SK-N-SH (cell line): Measurements from ENCODE around the gene PRR12. TPM values are rescaled to one million over a fixed set of nuclear protein-coding genes. Genes with fewer than 3 reads are reported as not detected.

Experiments used
- CTCF ChIA-PET: fragments of 300-600, 350-600 bp; formaldehyde crosslinking; extraction: SDS; loops from one replicate; lab custom pipeline; 2021; lab: Yijun Ruan, JAX
- POLR2A ChIA-PET: fragments of 350-600 bp; sonication (Branson Sonifier 250); formaldehyde crosslinking; extraction: SDS; loops from one replicate; lab custom pipeline; 2020; ENCODE audit warnings: antibody characterized with exemption, inconsistent platforms; lab: Yijun Ruan, JAX
- DNase-seq: peaks from one replicate; pipeline ENCODE4 v3.0.0; 2012
- H2AFZ ChIP-seq: fragments of 200-600 bp; sonication (generic); 2 replicates; pipeline ENCODE4 v1.8.1; 2016; ENCODE audit warnings: antibody characterized with exemption, mild to moderate bottlenecking, low read depth
- H3F3A ChIP-seq: fragments of 200-600 bp; sonication (generic); replicated peaks from 2 replicates; pipeline ENCODE3; 2016; ENCODE audit warnings: antibody characterized with exemption, mild to moderate bottlenecking; ENCODE audit not compliant: insufficient read depth
- H3K27ac ChIP-seq, 2 experiments: fragments of 200-500 bp in 1 of 2; fragments of 200-600 bp in 1 of 2; sonication (Bioruptor generic) in 1 of 2; sonication (generic), shearing (Covaris generic) in 1 of 2; 2 replicates each; pipeline versions ENCODE4 v1.5.1 to v1.6.1; 2014 to 2016; ENCODE audit warnings: low read depth in 2 of 2, inconsistent platforms in 1 of 2, low read length in 1 of 2, mild to moderate bottlenecking in 1 of 2, mixed read lengths in 1 of 2
- H3K27me3 ChIP-seq: fragments of 200-600 bp; sonication (generic), shearing (Covaris generic); 2 replicates; pipeline ENCODE4 v1.6.1; 2016; ENCODE audit warnings: mixed run types; ENCODE audit not compliant: insufficient read depth
- H3K36me3 ChIP-seq, 2 experiments: fragments of 200-500 bp in 1 of 2; fragments of 200-600 bp in 1 of 2; sonication (Bioruptor generic) in 1 of 2; sonication (generic) in 1 of 2; replicated peaks in 1 of 2; 2 replicates each; pipeline versions ENCODE3 to v1.5.1; 2014 to 2016; ENCODE audit warnings: low read length in 1 of 2, mild to moderate bottlenecking in 1 of 2; ENCODE audit not compliant: insufficient read depth in 2 of 2, control insufficient read depth in 1 of 2
- H3K4me1 ChIP-seq, 2 experiments: fragments of 200-500 bp in 1 of 2; fragments of 200-600 bp in 1 of 2; sonication (Bioruptor generic) in 1 of 2; sonication (generic), shearing (Covaris generic) in 1 of 2; 2 replicates each; pipeline versions ENCODE4 v1.5.1 to v1.6.1; 2014 to 2016; ENCODE audit warnings: low read depth in 1 of 2, low read length in 1 of 2, mixed run types in 1 of 2; ENCODE audit not compliant: insufficient read depth in 2 of 2, control insufficient read depth in 1 of 2
- H3K4me2 ChIP-seq: fragments of 200-600 bp; sonication (generic), shearing (Covaris generic); 2 replicates; pipeline ENCODE4 v1.6.1; 2017; ENCODE audit warnings: mixed run types
- H3K4me3 ChIP-seq, 2 experiments: fragments of 200-500 bp in 1 of 2; fragments of 200-600 bp in 1 of 2; sonication (Bioruptor generic) in 1 of 2; sonication (generic), shearing (Covaris generic) in 1 of 2; 2 replicates each; pipeline versions ENCODE4 v1.5.1 to v1.8.1; 2014 to 2016; ENCODE audit warnings: low read depth in 2 of 2, inconsistent platforms in 1 of 2, low read length in 1 of 2, mild to moderate bottlenecking in 1 of 2, mixed read lengths in 1 of 2, moderate library complexity in 1 of 2
- H3K79me2 ChIP-seq: fragments of 200-600 bp; sonication (generic); 2 replicates; pipeline ENCODE4 v1.8.1; 2017; ENCODE audit warnings: mild to moderate bottlenecking; ENCODE audit not compliant: insufficient read depth
- H3K9ac ChIP-seq: fragments of 200-600 bp; sonication (generic); 2 replicates; pipeline ENCODE4 v1.6.1; 2017; ENCODE audit warnings: mixed run types
- H3K9me2 ChIP-seq: fragments of 200-600 bp; sonication (generic); 2 replicates; pipeline ENCODE4 v1.6.1; 2017; ENCODE audit warnings: mixed run types
- H3K9me3 ChIP-seq: fragments of 200-600 bp; sonication (generic); 2 replicates; pipeline ENCODE4 v1.6.1; 2017; ENCODE audit warnings: mixed run types, mild to moderate bottlenecking, moderate library complexity
- H4K20me1 ChIP-seq: fragments of 200-600 bp; sonication (generic); 2 replicates; pipeline ENCODE4 v1.6.1; 2017; ENCODE audit warnings: mild to moderate bottlenecking, mixed run types; ENCODE audit not compliant: insufficient read depth
- CTCF ChIP-seq: fragments of 200-600 bp; sonication (generic); IDR thresholded peaks from 2 replicates; pipeline ENCODE4 v1.6.1; 2017; ENCODE audit warnings: antibody characterized with exemption, mild to moderate bottlenecking, moderate library complexity
- ELF1 ChIP-seq: IDR thresholded peaks from 2 replicates; pipeline ENCODE4 v1.4.0; 2012
- EP300 ChIP-seq, 2 experiments: IDR thresholded peaks; 2 replicates each; pipeline versions ENCODE4 v1.4.0 to v1.6.1; 2012; ENCODE audit warnings: borderline replicate concordance in 1 of 2, low read depth in 1 of 2, low read length in 1 of 2
- FOSL2 ChIP-seq: IDR thresholded peaks from 2 replicates; pipeline ENCODE4 v1.4.0; 2012; ENCODE audit warnings: low read depth, mild to moderate bottlenecking, moderate library complexity, borderline replicate concordance
- FOXJ3 ChIP-seq: sonication (generic); formaldehyde crosslinking; IDR thresholded peaks from 2 replicates; pipeline ENCODE4 v1.5.1; 2020; ENCODE audit warnings: mild to moderate bottlenecking, missing genetic modification reagents
- FOXM1 ChIP-seq: IDR thresholded peaks from 2 replicates; pipeline ENCODE4 v1.4.0; 2012; ENCODE audit warnings: low read depth, mild to moderate bottlenecking
- GABPA ChIP-seq: IDR thresholded peaks from 2 replicates; pipeline ENCODE4 v1.4.0; 2012; ENCODE audit warnings: low read depth, mild to moderate bottlenecking
- JUND ChIP-seq: IDR thresholded peaks from 2 replicates; pipeline ENCODE4 v1.4.0; 2012
- MEF2A ChIP-seq: IDR thresholded peaks from 2 replicates; pipeline ENCODE4 v1.4.0; 2012; ENCODE audit warnings: low read depth, borderline replicate concordance
- MXI1 ChIP-seq: IDR thresholded peaks from 2 replicates; pipeline ENCODE4 v1.6.1; 2012; ENCODE audit warnings: mild to moderate bottlenecking, low read depth, low read length, improper control_type of control experiment
- PBX3 ChIP-seq: IDR thresholded peaks from 2 replicates; pipeline ENCODE4; 2012
- RCOR1 ChIP-seq: fragments of 150-350 bp; IDR thresholded peaks from 2 replicates; pipeline ENCODE4 v1.6.1; 2017; ENCODE audit warnings: antibody characterized with exemption, low read length
- RFX5 ChIP-seq: IDR thresholded peaks from 2 replicates; pipeline ENCODE4 v1.6.1; 2012; ENCODE audit warnings: mild to moderate bottlenecking, improper control_type of control experiment, low read length
- RXRA ChIP-seq: IDR thresholded peaks from 2 replicates; pipeline ENCODE4 v1.4.0; 2012; ENCODE audit warnings: low read depth, mild to moderate bottlenecking, borderline replicate concordance
- TCF12 ChIP-seq: IDR thresholded peaks from 2 replicates; pipeline ENCODE4 v1.4.0; 2012
- WGBS: methylation state at CpG from one replicate; pipeline ENCODE4 v1.1.6; 2017; ENCODE audit warnings: low lambda C conversion rate; 5-methylcytosine and 5-hydroxymethylcytosine counted together
- polyA plus RNA-seq, 3 experiments: library from polyadenylated mRNA; depleted of rRNA; stranded (reverse); fragments of >200 nt; gene quantifications; 2 replicates each; pipeline ENCODE4 v1.2.3, GENCODE V29; 2012
- TF ChIP-seq, protein P1 (sequence below): fragments of 150-350 bp; IDR thresholded peaks from 2 replicates; pipeline ENCODE4 v1.6.1; 2017; ENCODE audit warnings: antibody characterized with exemption, low read length, low read depth, borderline replicate concordance

PRR12 gene
- polyA plus RNA-seq, 1 of the 3 experiments (the other 2 are of a cell fraction): 1.7 TPM

- Histone ChIP-seq H4K20me1 (no peaks in the 10 kb centered on the region; the same call in 1 of the 2 replicates), H3K9ac (no peak overlapping the region), H3K4me2 (no peak overlapping the region), H3K27me3 (no peaks in the 10 kb centered on the region), H3K36me3 (no peaks in the 10 kb centered on the region), H3K9me2 (no peaks in the 10 kb centered on the region), H3K27ac (no peak overlapping the region), H3K4me3 (no peak overlapping the region), H3K9me3 (no peaks in the 10 kb centered on the region), H2AFZ (no peak overlapping the region), H3K4me1 (peaks cover 12 to 17% of the 10 kb centered on the region in 2 experiments; a peak in 3 of 4 replicates), H3K79me2 (peaks cover 16% of the 10 kb centered on the region), H3F3A (peaks cover 11% of the 10 kb centered on the region)
- POLR2A ChIA-PET: no interaction called here
- TF ChIP-seq CTCF: no peak
- TF ChIP-seq PBX3: no peak
- TF ChIP-seq ELF1: no peak
- TF ChIP-seq MEF2A: no peak
- TF ChIP-seq FOXM1: no peak
- no peak for TF ChIP-seq GABPA
- TF ChIP-seq FOXJ3 (CRISPR knock-in tag): no peak
- TF ChIP-seq JUND: no peak
- no peak for TF ChIP-seq MXI1
- no peak for TF ChIP-seq EP300 (IDR thresholded peaks at IDR 0.05; ENCODE audit: borderline replicate concordance in 1 of 2, low read depth in 1 of 2, low read length in 1 of 2)
- TF ChIP-seq RXRA: no peak
- no peak for TF ChIP-seq RFX5
- TF ChIP-seq, protein P1, sequence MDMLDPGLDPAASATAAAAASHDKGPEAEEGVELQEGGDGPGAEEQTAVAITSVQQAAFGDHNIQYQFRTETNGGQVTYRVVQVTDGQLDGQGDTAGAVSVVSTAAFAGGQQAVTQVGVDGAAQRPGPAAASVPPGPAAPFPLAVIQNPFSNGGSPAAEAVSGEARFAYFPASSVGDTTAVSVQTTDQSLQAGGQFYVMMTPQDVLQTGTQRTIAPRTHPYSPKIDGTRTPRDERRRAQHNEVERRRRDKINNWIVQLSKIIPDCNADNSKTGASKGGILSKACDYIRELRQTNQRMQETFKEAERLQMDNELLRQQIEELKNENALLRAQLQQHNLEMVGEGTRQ: no peak
- no peak for TF ChIP-seq FOSL2
- TF ChIP-seq TCF12: no peak
- no peak for TF ChIP-seq RCOR1
- DNase-seq: no peak
- CTCF ChIA-PET: interaction anchor here (0.9 kb wide), 1 partner anchor 37 kb away, joined by 3 read pairs; no protein-coding TSS in a partner anchor
- WGBS: 73% methylated on average over 21 of the region's 24 CpGs
Observed at GRCh38 chr19:49635530-49636232, 44.7 kb downstream of the PRR12 start.
